SK-N-SH (cell line): ENCODE measurements around the gene PRKCB. TPM values are rescaled to one million over a fixed set of nuclear protein-coding genes. Genes with fewer than 3 reads are reported as not detected.

ENCODE experiments used
- CTCF ChIA-PET: fragments of 300-600, 350-600 bp; formaldehyde crosslinking; extraction: SDS; loops from one replicate; lab custom pipeline; 2021; lab: Yijun Ruan, JAX
- POLR2A ChIA-PET: fragments of 350-600 bp; sonication (Branson Sonifier 250); formaldehyde crosslinking; extraction: SDS; loops from one replicate; lab custom pipeline; 2020; ENCODE audit warnings: antibody characterized with exemption, inconsistent platforms; lab: Yijun Ruan, JAX
- DNase-seq: peaks from one replicate; pipeline ENCODE4 v3.0.0; 2012
- H2AFZ ChIP-seq: fragments of 200-600 bp; sonication (generic); 2 replicates; pipeline ENCODE4 v1.8.1; 2016; ENCODE audit warnings: antibody characterized with exemption, mild to moderate bottlenecking, low read depth
- H3F3A ChIP-seq: fragments of 200-600 bp; sonication (generic); replicated peaks from 2 replicates; pipeline ENCODE3; 2016; ENCODE audit warnings: antibody characterized with exemption, mild to moderate bottlenecking; ENCODE audit not compliant: insufficient read depth
- H3K27ac ChIP-seq, 2 experiments: fragments of 200-500 bp in 1 of 2; fragments of 200-600 bp in 1 of 2; sonication (Bioruptor generic) in 1 of 2; sonication (generic), shearing (Covaris generic) in 1 of 2; 2 replicates each; pipeline versions ENCODE4 v1.5.1 to v1.6.1; 2014 to 2016; ENCODE audit warnings: low read depth in 2 of 2, inconsistent platforms in 1 of 2, low read length in 1 of 2, mild to moderate bottlenecking in 1 of 2, mixed read lengths in 1 of 2
- H3K27me3 ChIP-seq: fragments of 200-600 bp; sonication (generic), shearing (Covaris generic); 2 replicates; pipeline ENCODE4 v1.6.1; 2016; ENCODE audit warnings: mixed run types; ENCODE audit not compliant: insufficient read depth
- H3K36me3 ChIP-seq, 2 experiments: fragments of 200-500 bp in 1 of 2; fragments of 200-600 bp in 1 of 2; sonication (Bioruptor generic) in 1 of 2; sonication (generic) in 1 of 2; replicated peaks in 1 of 2; 2 replicates each; pipeline versions ENCODE3 to v1.5.1; 2014 to 2016; ENCODE audit warnings: low read length in 1 of 2, mild to moderate bottlenecking in 1 of 2; ENCODE audit not compliant: insufficient read depth in 2 of 2, control insufficient read depth in 1 of 2
- H3K4me1 ChIP-seq, 2 experiments: fragments of 200-500 bp in 1 of 2; fragments of 200-600 bp in 1 of 2; sonication (Bioruptor generic) in 1 of 2; sonication (generic), shearing (Covaris generic) in 1 of 2; 2 replicates each; pipeline versions ENCODE4 v1.5.1 to v1.6.1; 2014 to 2016; ENCODE audit warnings: low read depth in 1 of 2, low read length in 1 of 2, mixed run types in 1 of 2; ENCODE audit not compliant: insufficient read depth in 2 of 2, control insufficient read depth in 1 of 2
- H3K4me2 ChIP-seq: fragments of 200-600 bp; sonication (generic), shearing (Covaris generic); 2 replicates; pipeline ENCODE4 v1.6.1; 2017; ENCODE audit warnings: mixed run types
- H3K4me3 ChIP-seq, 2 experiments: fragments of 200-500 bp in 1 of 2; fragments of 200-600 bp in 1 of 2; sonication (Bioruptor generic) in 1 of 2; sonication (generic), shearing (Covaris generic) in 1 of 2; 2 replicates each; pipeline versions ENCODE4 v1.5.1 to v1.8.1; 2014 to 2016; ENCODE audit warnings: low read depth in 2 of 2, inconsistent platforms in 1 of 2, low read length in 1 of 2, mild to moderate bottlenecking in 1 of 2, mixed read lengths in 1 of 2, moderate library complexity in 1 of 2
- H3K79me2 ChIP-seq: fragments of 200-600 bp; sonication (generic); 2 replicates; pipeline ENCODE4 v1.8.1; 2017; ENCODE audit warnings: mild to moderate bottlenecking; ENCODE audit not compliant: insufficient read depth
- H3K9ac ChIP-seq: fragments of 200-600 bp; sonication (generic); 2 replicates; pipeline ENCODE4 v1.6.1; 2017; ENCODE audit warnings: mixed run types
- H3K9me2 ChIP-seq: fragments of 200-600 bp; sonication (generic); 2 replicates; pipeline ENCODE4 v1.6.1; 2017; ENCODE audit warnings: mixed run types
- H3K9me3 ChIP-seq: fragments of 200-600 bp; sonication (generic); 2 replicates; pipeline ENCODE4 v1.6.1; 2017; ENCODE audit warnings: mixed run types, mild to moderate bottlenecking, moderate library complexity
- H4K20me1 ChIP-seq: fragments of 200-600 bp; sonication (generic); 2 replicates; pipeline ENCODE4 v1.6.1; 2017; ENCODE audit warnings: mild to moderate bottlenecking, mixed run types; ENCODE audit not compliant: insufficient read depth
- GABPA ChIP-seq: IDR thresholded peaks from 2 replicates; pipeline ENCODE4 v1.4.0; 2012; ENCODE audit warnings: low read depth, mild to moderate bottlenecking
- NRF1 ChIP-seq: IDR thresholded peaks from 2 replicates; pipeline ENCODE4 v1.6.1; 2012; ENCODE audit warnings: low read depth, mild to moderate bottlenecking, low read length
- TAF1 ChIP-seq: IDR thresholded peaks from 2 replicates; pipeline ENCODE4 v1.6.1; 2012; ENCODE audit warnings: low read depth, mild to moderate bottlenecking, low read length, moderate library complexity, borderline replicate concordance
- USF1 ChIP-seq: IDR thresholded peaks from 2 replicates; pipeline ENCODE4 v1.4.0; 2012; ENCODE audit warnings: low read depth, borderline replicate concordance
- ZBTB33 ChIP-seq: IDR thresholded peaks from 2 replicates; pipeline ENCODE4 v1.4.0; 2012; ENCODE audit warnings: low read depth, borderline replicate concordance
- WGBS: methylation state at CpG from one replicate; pipeline ENCODE4 v1.1.6; 2017; ENCODE audit warnings: low lambda C conversion rate; 5-methylcytosine and 5-hydroxymethylcytosine counted together
- polyA plus RNA-seq, 3 experiments: library from polyadenylated mRNA; depleted of rRNA; stranded (reverse); fragments of >200 nt; gene quantifications; 2 replicates each; pipeline ENCODE4 v1.2.3, GENCODE V29; 2012
- TF ChIP-seq, protein P1 (sequence below): IDR thresholded peaks from 2 replicates; pipeline ENCODE4 v1.4.0; 2012; ENCODE audit warnings: low read depth

PRKCB gene
- polyA plus RNA-seq, 1 of the 3 experiments (the other 2 are of a cell fraction), result 0.12 TPM

GRCh38 chr16:23821467-23821866 is 14.3 kb upstream of the PRKCB start:
- Histone ChIP-seq H4K20me1 (no peaks in the 10 kb centered on the region), H3K9me3 (no peaks in the 10 kb centered on the region), H3K9me2 (no peaks in the 10 kb centered on the region), H3K4me1 (no peaks in the 10 kb centered on the region), H3K9ac (no peak overlapping the region), H3K4me3 (no peak overlapping the region), H3K27ac (no peak overlapping the region), H3F3A (no peaks in the 10 kb centered on the region), H2AFZ (no peak overlapping the region), H3K79me2 (no peaks in the 10 kb centered on the region), H3K4me2 (no peak overlapping the region), H3K27me3 (no peaks in the 10 kb centered on the region; the same call in 1 of the 2 replicates), H3K36me3 (no peaks in the 10 kb centered on the region)
- TF ChIP-seq USF1, result no peak
- TF ChIP-seq, protein P1, sequence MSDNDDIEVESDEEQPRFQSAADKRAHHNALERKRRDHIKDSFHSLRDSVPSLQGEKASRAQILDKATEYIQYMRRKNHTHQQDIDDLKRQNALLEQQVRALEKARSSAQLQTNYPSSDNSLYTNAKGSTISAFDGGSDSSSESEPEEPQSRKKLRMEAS, result no peak
- no peak for TF ChIP-seq ZBTB33
- CTCF ChIA-PET, result interaction anchor here (1.0 to 1.5 kb wide), 2 partner anchors 189 to 220 kb away, joined by 3 read pairs; no protein-coding TSS in a partner anchor
- WGBS, result 32% methylated on average over 4 of the region's 4 CpGs
- DNase-seq, result no peak
- POLR2A ChIA-PET, result no interaction called here

GRCh38 chr16:23821875-23822688 is 13.7 kb upstream of the PRKCB start:
- H2AFZ ChIP-seq, result no peak overlapping the region
- 19% methylated on average over 6 of the region's 6 CpGs for WGBS
- H3K79me2 ChIP-seq, result no peaks in the 10 kb centered on the region
- POLR2A ChIA-PET, result no interaction called here
- H3K4me2 ChIP-seq, result no peak overlapping the region
- H3F3A ChIP-seq, result no peaks in the 10 kb centered on the region
- H3K36me3 ChIP-seq, result no peaks in the 10 kb centered on the region
- TF ChIP-seq GABPA (no peak), NRF1 (no peak), TAF1 (no peak), USF1 (no peak)
- DNase-seq, result no peak
- CTCF ChIA-PET, result interaction anchor here (1.5 kb wide), 1 partner anchor 220 kb away, joined by 3 read pairs; no protein-coding TSS in a partner anchor
- H3K4me1 ChIP-seq, result no peaks in the 10 kb centered on the region
- no peak overlapping the region for H3K9ac ChIP-seq
- H3K9me2 ChIP-seq, result no peaks in the 10 kb centered on the region
- no peaks in the 10 kb centered on the region for H3K9me3 ChIP-seq
- H4K20me1 ChIP-seq, result no peaks in the 10 kb centered on the region
- H3K27me3 ChIP-seq, result no peaks in the 10 kb centered on the region; the same call in 1 of the 2 replicates
- H3K4me3 ChIP-seq, result no peak overlapping the region
- no peak overlapping the region for H3K27ac ChIP-seq
